Measurements from ENCODE around the gene SPOCD1. TPM values are rescaled to one million over a fixed set of nuclear protein-coding genes. Genes with fewer than 3 reads are reported as not detected.

The SPOCD1 gene
- total RNA-seq, 2 donors from 2014 or later: 21.6 TPM; not detected in 1

GRCh38 chr1:31859044-31859443, 43.2 kb upstream of the SPOCD1 start:
- Histone ChIP-seq H3K36me3 (no peaks in the 10 kb centered on the region), H3K27me3 (replicated peaks; ENCODE audit: insufficient read depth) (no peaks in the 10 kb centered on the region), H3K4me3 (no peak overlapping the region), H3K4me1 (replicated peaks) (no peaks in the 10 kb centered on the region), H3K27ac (no peak overlapping the region), H3K9me3 (no peaks in the 10 kb centered on the region)
- intact Hi-C loops (cut with DNase I): no loop called here
- TF ChIP-seq POLR2A (IDR thresholded peaks at IDR 0.05) (no peak), POLR2AphosphoS5 (IDR thresholded peaks at IDR 0.05) (no peak), CTCF (IDR thresholded peaks at IDR 0.05) (no peak)
- 92% methylated on average over 3 of the region's 3 CpGs for WGBS
- DNase-seq (ENCODE audit: low spot score): no peak

GRCh38 chr1:31857863-31858262, 42.0 kb upstream of the SPOCD1 start:
- Histone ChIP-seq H3K9me3 (no peaks in the 10 kb centered on the region), H3K27me3 (replicated peaks; ENCODE audit: insufficient read depth) (no peaks in the 10 kb centered on the region), H3K4me1 (replicated peaks) (no peaks in the 10 kb centered on the region), H3K4me3 (no peak overlapping the region), H3K27ac (no peak overlapping the region), H3K36me3 (no peaks in the 10 kb centered on the region)
- 86% methylated on average over 6 of the region's 6 CpGs for WGBS
- intact Hi-C loops (cut with DNase I): no loop called here
- no peak for DNase-seq (ENCODE audit: low spot score)
- TF ChIP-seq CTCF (IDR thresholded peaks at IDR 0.05) (no peak), POLR2AphosphoS5 (IDR thresholded peaks at IDR 0.05) (no peak), POLR2A (IDR thresholded peaks at IDR 0.05) (no peak)

GRCh38 chr1:31856140-31856539, 40.3 kb upstream of the SPOCD1 start:
- no peaks in the 10 kb centered on the region for H3K27me3 ChIP-seq (replicated peaks; ENCODE audit: insufficient read depth)
- TF ChIP-seq POLR2A (IDR thresholded peaks at IDR 0.05): no peak
- TF ChIP-seq POLR2AphosphoS5 (IDR thresholded peaks at IDR 0.05): no peak
- TF ChIP-seq CTCF (IDR thresholded peaks at IDR 0.05): no peak
- WGBS: 92% methylated on average over 6 of the region's 6 CpGs
- no peak for DNase-seq (ENCODE audit: low spot score)
- intact Hi-C loops (cut with DNase I): no loop called here
- no peaks in the 10 kb centered on the region for H3K4me1 ChIP-seq (replicated peaks)
- no peaks in the 10 kb centered on the region for H3K36me3 ChIP-seq
- H3K4me3 ChIP-seq: no peak overlapping the region
- H3K9me3 ChIP-seq: no peaks in the 10 kb centered on the region
- no peak overlapping the region for H3K27ac ChIP-seq

DNA sequence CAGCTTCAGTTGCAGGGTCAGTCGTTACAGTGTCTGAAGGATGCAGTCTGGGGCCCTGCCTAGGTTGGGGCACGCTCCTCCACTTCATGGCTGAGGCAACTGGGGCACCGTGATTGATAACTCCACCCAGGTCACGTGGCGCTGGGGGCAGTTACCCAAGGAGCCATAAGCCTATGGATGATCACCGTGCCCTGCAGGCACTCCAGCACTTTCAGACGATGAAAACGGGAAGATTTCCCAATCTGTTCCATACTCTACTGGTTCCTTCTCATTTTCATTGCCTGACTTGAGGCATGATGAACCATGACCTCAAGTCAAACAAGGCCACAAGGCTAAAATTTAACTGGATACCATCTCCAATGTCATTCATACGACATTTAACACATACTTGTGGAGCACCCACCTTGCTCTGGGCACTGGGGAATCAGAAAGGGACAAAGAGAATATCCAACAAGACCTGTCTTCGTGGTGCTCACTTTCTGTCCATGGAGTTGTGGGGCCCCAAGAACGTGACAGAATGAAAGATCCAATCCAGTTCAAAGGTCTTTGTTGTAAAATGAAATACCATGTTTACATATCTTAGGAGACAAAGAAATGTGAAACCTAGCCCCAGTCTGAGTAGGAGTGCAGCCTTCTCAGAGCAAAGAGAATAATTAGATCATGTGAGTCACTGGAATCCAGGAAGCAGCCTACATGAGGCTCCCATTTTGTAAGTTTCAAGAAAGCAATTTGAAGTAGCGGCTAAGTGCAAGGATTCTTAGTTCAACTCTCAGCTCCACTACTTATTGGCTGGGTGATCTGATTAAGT, 39.4 kb upstream of the SPOCD1 start:
- H3K36me3 ChIP-seq: no peaks in the 10 kb centered on the region
- TF ChIP-seq POLR2A (IDR thresholded peaks at IDR 0.05): no peak
- no peak for TF ChIP-seq POLR2AphosphoS5 (IDR thresholded peaks at IDR 0.05)
- TF ChIP-seq CTCF (IDR thresholded peaks at IDR 0.05): no peak
- WGBS: 84% methylated on average over 12 of the region's 12 CpGs
- H3K9me3 ChIP-seq: no peaks in the 10 kb centered on the region
- H3K4me1 ChIP-seq (replicated peaks): no peaks in the 10 kb centered on the region
- no peak for DNase-seq (ENCODE audit: low spot score)
- H3K4me3 ChIP-seq: no peak overlapping the region
- H3K27ac ChIP-seq: no peak overlapping the region
- intact Hi-C loops (cut with DNase I): no loop called here
- H3K27me3 ChIP-seq (replicated peaks; ENCODE audit: insufficient read depth): no peaks in the 10 kb centered on the region

- no peak overlapping the region for H3K4me3 ChIP-seq
- 90% methylated on average over 5 of the region's 5 CpGs for WGBS
- TF ChIP-seq CTCF (IDR thresholded peaks at IDR 0.05) (no peak), POLR2A (IDR thresholded peaks at IDR 0.05) (no peak), POLR2AphosphoS5 (IDR thresholded peaks at IDR 0.05) (no peak)
- DNase-seq (ENCODE audit: low spot score): no peak
- H3K36me3 ChIP-seq: no peaks in the 10 kb centered on the region
- no peaks in the 10 kb centered on the region for H3K27me3 ChIP-seq (replicated peaks; ENCODE audit: insufficient read depth)
- intact Hi-C loops (cut with DNase I): no loop called here
- no peak overlapping the region for H3K27ac ChIP-seq
- H3K9me3 ChIP-seq: no peaks in the 10 kb centered on the region
- H3K4me1 ChIP-seq (replicated peaks): no peaks in the 10 kb centered on the region
Measured at GRCh38 chr1:31849653-31850052, 33.8 kb upstream of the SPOCD1 start.

All from prostate gland (tissue), 2 donors.